Psoas muscle (tissue), 8 donors: Measurements from ENCODE around the gene FATE1. TPM values are rescaled to one million over a fixed set of nuclear protein-coding genes. Genes with fewer than 3 reads are reported as not detected.

Source experiments
- ATAC-seq, 4 donors: fragments of 200-7000 bp; cut with Tn5 transposase; one replicate each; pipeline ENCODE4 v1.9.1; 2020; ENCODE audit warnings: moderate library complexity in 3 of 4, mild to moderate bottlenecking in 2 of 4
- DNase-seq, 2 donors: peaks; one replicate each; pipeline ENCODE4 v3.0.0-alpha.2; 2020
- H3K27ac ChIP-seq: fragments of 200-600 bp; one replicate; pipeline ENCODE4 v1.8.0; 2022
- H3K27me3 ChIP-seq, 3 donors: fragments of 200-600 bp in 1 of 3; one replicate each; pipeline versions ENCODE4 v1.6.1 to v1.8.0; 2013 to 2022; ENCODE audit warnings: low read length in 2 of 3, mild to moderate bottlenecking in 2 of 3, moderate library complexity in 1 of 3; ENCODE audit not compliant: insufficient read depth in 3 of 3
- H3K36me3 ChIP-seq, 2 donors: fragments of 200-600 bp in 1 of 2; one replicate each; pipeline versions ENCODE4 v1.6.1 to v1.8.0; 2013 to 2022; ENCODE audit warnings: low read depth in 1 of 2, mild to moderate bottlenecking in 1 of 2, moderate library complexity in 1 of 2; ENCODE audit not compliant: insufficient read depth in 1 of 2
- H3K4me1 ChIP-seq: fragments of 200-600 bp; one replicate; pipeline ENCODE4 v1.8.0; 2022
- H3K4me3 ChIP-seq: fragments of 200-600 bp; one replicate; pipeline ENCODE4 v1.8.0; 2022; ENCODE audit warnings: mild to moderate bottlenecking
- H3K9me3 ChIP-seq: fragments of 200-600 bp; one replicate; pipeline ENCODE4 v1.8.0; 2022
- CTCF ChIP-seq: fragments of 200-600 bp; IDR thresholded peaks from one replicate; pipeline ENCODE4 v1.8.0; 2022; ENCODE audit warnings: antibody characterized with exemption
- WGBS, 3 donors: extraction: QIAGEN DNeasy Blood & Tissue Kit; methylation state at CpG; one replicate each; pipeline versions ENCODE4 v1.1.6 to v1.1.7; 2013; 5-methylcytosine and 5-hydroxymethylcytosine counted together
- intact Hi-C, 2 donors: fragments of 100-400 bp; cut with DNase I; formaldehyde crosslinking; loops; one replicate each; pipeline versions ENCODE4 v1.11.0 to v1.14.2; 2022
- polyA plus RNA-seq, 3 donors: library from polyadenylated mRNA; stranded (reverse); fragments of 200-250 nt; gene quantifications; one replicate each; pipeline ENCODE4 v1.2.3, GENCODE V29; 2013
- total RNA-seq, 4 donors: library from RNA; stranded (reverse); fragmentation: NEBNext Ultra II Directional in 2 of 4; extraction: Animal tissue kit (Norgen Biotek cat#: 25700) in 2 of 4; gene quantifications; one replicate each; pipeline versions ENCODE4 v1.2.1 to v1.2.4, GENCODE V29; 2021 to 2023
- donor health status: healthy with polysubstance abuse.
- donor health status: DM: no; HTN: no; CAD: no; lungs with moderate emphysema.
- donor health status: Bipolar disorder and iron deficiency.
- donor health status: healthy.
- donor health status: DM: yes; HTN: yes; CAD: no.
- donor health status: DM: no; HTN: no; CAD: no.
- donor health status: DM: no; HTN: no; CAD: no.
- donor health status: DM: yes; HTN: yes; CAD: no.

The FATE1 gene
- total and polyA plus RNA-seq, 7 donors, result 0.06 to 0.39 (median 0.15) TPM; not detected in 3

- DNase-seq, result no peak
- Histone ChIP-seq H3K27me3 (peaks cover 0 to 7% (median 0%) of the 10 kb centered on the region in 3 donors), H3K27ac (no peak overlapping the region), H3K4me3 (no peak overlapping the region), H3K4me1 (no peaks in the 10 kb centered on the region), H3K9me3 (no peaks in the 10 kb centered on the region), H3K36me3 (no peaks in the 10 kb centered on the region)
- 79 to 100% (median 90%) methylated on average over 1 to 2 of the region's 2 CpGs for WGBS, 3 donors
- intact Hi-C loops, result no loop called here
- TF ChIP-seq CTCF, result no peak
- no peak for ATAC-seq
These were observed 49.2 kb downstream of the FATE1 start for GRCh38 chrX:151765026-151765425.

GRCh38 chrX:151771726-151772125, 55.9 kb downstream of the FATE1 start:
- Histone ChIP-seq H3K4me3 (no peak overlapping the region), H3K4me1 (no peaks in the 10 kb centered on the region), H3K36me3 (no peaks in the 10 kb centered on the region), H3K9me3 (no peaks in the 10 kb centered on the region), H3K27me3 (peaks cover 0 to 8% (median 0%) of the 10 kb centered on the region in 3 donors), H3K27ac (no peak overlapping the region)
- no peak for TF ChIP-seq CTCF
- ATAC-seq, result no peak
- no peak for DNase-seq
- intact Hi-C loops, result no loop called here
- WGBS, 3 donors, result 78 to 84% (median 80%) methylated on average over 3 of the region's 3 CpGs

Other genes starting within 250 kb of the FATE1 start
- gene PASD1, start 152.4 kb upstream of the FATE1 start, total RNA-seq, result not detected
- under 1 TPM in 1 of 3 donors, not detected in 2; 0.01 TPM for gene PASD1, start 152.4 kb upstream of the FATE1 start, polyA plus RNA-seq
- gene PRRG3, start 20.6 kb upstream of the FATE1 start, total RNA-seq, result 1 to 10 TPM in 1 of 4 donors, under 1 TPM in 3; 0.32 to 1.7 (median 0.77) TPM
- gene PRRG3, start 20.6 kb upstream of the FATE1 start, polyA plus RNA-seq, result under 1 TPM; 0.06 to 0.26 (median 0.14) TPM
- gene CNGA2, start 18.7 kb downstream of the FATE1 start, total RNA-seq, result not detected
- gene CNGA2, start 18.7 kb downstream of the FATE1 start, polyA plus RNA-seq, result not detected
- not detected for gene MAGEA4, start 196.9 kb downstream of the FATE1 start, total RNA-seq
- not detected for gene MAGEA4, start 196.9 kb downstream of the FATE1 start, polyA plus RNA-seq